Calu3 (cell line): ENCODE measurements around the gene FAM174C. TPM values are rescaled to one million over a fixed set of nuclear protein-coding genes. Genes with fewer than 3 reads are reported as not detected.

Experiments used
- BruUV-seq: library from RNA; stranded (reverse); fragments of 400-500 nt; replicated peaks from 2 replicates; lab custom pipeline; 2021; lab: Mats Ljungman, UMichigan
- CTCF ChIA-PET: fragments of 300-600 bp; sonication (Branson Sonifier 250); formaldehyde crosslinking; loops from one replicate; lab custom pipeline; 2022; ENCODE audit warnings: antibody characterized with exemption; lab: Charles Lee
- DNase-seq: peaks from one replicate; pipeline ENCODE4 v3.0.0; 2022
- H3K27ac Mint-ChIP-seq: one replicate; pipeline ENCODE4 v1.8.0; 2022; ENCODE audit warnings: mixed read lengths; ENCODE audit not compliant: unreplicated experiment
- H3K27me3 Mint-ChIP-seq: one replicate; pipeline ENCODE4 v1.8.0; 2022; ENCODE audit warnings: mixed read lengths; ENCODE audit not compliant: unreplicated experiment
- H3K36me3 Mint-ChIP-seq: one replicate; pipeline ENCODE4 v1.8.0; 2022; ENCODE audit warnings: mild to moderate bottlenecking, moderate library complexity, mixed read lengths; ENCODE audit not compliant: insufficient read depth, unreplicated experiment
- H3K4me1 Mint-ChIP-seq: one replicate; pipeline ENCODE4 v1.8.0; 2022; ENCODE audit warnings: mild to moderate bottlenecking, low read depth, mixed read lengths; ENCODE audit not compliant: unreplicated experiment
- H3K4me3 Mint-ChIP-seq: one replicate; pipeline ENCODE4 v1.8.0; 2022; ENCODE audit warnings: mild to moderate bottlenecking, low read depth, moderate library complexity, mixed read lengths; ENCODE audit not compliant: unreplicated experiment
- H3K9me3 Mint-ChIP-seq: one replicate; pipeline ENCODE4 v1.8.0; 2022; ENCODE audit warnings: low read depth, mixed read lengths; ENCODE audit not compliant: unreplicated experiment
- intact Hi-C: fragments of 100-400 bp; cut with micrococcal nuclease; formaldehyde crosslinking; loops from one replicate; pipeline ENCODE4 v1.10.0; 2022; ENCODE audit not compliant: unreplicated experiment
- total RNA-seq: library from RNA; stranded (reverse); gene quantifications from 2 replicates; pipeline ENCODE4 v1.2.3, GENCODE V29; 2022
- TF ChIP-seq, protein P1 (sequence below): fragments of 200-600 bp; IDR thresholded peaks from one replicate; pipeline ENCODE4 v1.8.0; 2022; ENCODE audit warnings: antibody characterized with exemption; ENCODE audit not compliant: unreplicated experiment

Gene FAM174C
- total RNA-seq, 1 experiment from 2014 or later, result 34.4 TPM

DNA sequence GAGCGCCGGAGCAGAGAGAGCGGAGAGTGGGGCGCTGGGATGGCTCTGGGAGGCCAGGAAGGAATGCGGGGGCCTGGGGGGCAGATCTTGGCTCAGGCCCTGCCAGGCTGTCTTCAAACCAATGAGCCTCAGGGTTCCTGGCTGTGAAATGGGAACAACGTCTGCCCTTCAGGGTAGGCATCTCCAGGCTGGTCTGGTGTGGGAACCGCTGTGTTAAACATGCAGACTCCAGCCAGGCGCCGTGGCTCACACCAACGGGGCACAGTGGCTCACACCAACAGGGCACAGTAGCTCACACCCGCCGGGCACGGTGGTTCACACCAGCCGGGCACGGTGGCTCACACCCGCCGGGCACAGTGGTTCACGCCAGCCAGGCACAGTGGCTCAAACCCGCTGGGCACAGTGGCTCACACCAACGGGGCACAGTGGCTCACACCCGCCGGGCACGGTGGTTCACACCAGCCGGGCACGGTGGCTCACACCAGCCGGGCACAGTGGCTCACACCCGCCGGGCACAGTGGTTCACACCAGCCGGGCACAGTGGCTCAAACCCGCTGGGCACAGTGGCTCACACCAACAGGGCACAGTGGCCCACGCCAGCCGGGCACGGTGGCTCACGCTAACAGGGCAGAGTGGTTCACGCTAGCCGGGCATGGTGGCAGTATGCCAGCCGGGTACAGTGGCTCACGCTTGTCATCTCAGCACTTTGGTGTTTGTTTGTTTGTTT lies 50.4 kb downstream of the FAM174C start:
- Mint-ChIP-seq H3K4me3 (no peak overlapping the region), H3K27ac (no peak overlapping the region), H3K36me3 (no peaks in the 10 kb centered on the region), H3K4me1 (no peaks in the 10 kb centered on the region), H3K9me3 (no peaks in the 10 kb centered on the region), H3K27me3 (peaks cover 42% of the 10 kb centered on the region)
- intact Hi-C loops, result no loop called here
- no TSS peak for BruUV-seq
- TF ChIP-seq, protein P1, sequence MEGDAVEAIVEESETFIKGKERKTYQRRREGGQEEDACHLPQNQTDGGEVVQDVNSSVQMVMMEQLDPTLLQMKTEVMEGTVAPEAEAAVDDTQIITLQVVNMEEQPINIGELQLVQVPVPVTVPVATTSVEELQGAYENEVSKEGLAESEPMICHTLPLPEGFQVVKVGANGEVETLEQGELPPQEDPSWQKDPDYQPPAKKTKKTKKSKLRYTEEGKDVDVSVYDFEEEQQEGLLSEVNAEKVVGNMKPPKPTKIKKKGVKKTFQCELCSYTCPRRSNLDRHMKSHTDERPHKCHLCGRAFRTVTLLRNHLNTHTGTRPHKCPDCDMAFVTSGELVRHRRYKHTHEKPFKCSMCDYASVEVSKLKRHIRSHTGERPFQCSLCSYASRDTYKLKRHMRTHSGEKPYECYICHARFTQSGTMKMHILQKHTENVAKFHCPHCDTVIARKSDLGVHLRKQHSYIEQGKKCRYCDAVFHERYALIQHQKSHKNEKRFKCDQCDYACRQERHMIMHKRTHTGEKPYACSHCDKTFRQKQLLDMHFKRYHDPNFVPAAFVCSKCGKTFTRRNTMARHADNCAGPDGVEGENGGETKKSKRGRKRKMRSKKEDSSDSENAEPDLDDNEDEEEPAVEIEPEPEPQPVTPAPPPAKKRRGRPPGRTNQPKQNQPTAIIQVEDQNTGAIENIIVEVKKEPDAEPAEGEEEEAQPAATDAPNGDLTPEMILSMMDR, result no peak
- DNase-seq, result no peak
- CTCF ChIA-PET, result interaction anchor here (1.1 kb wide), 1 partner anchor 8 kb away, joined by 4 read pairs; no protein-coding TSS in a partner anchor

GRCh38 chr19:1327125-1327524 lies 51.8 kb downstream of the FAM174C start:
- TF ChIP-seq, protein P1, result no peak
- CTCF ChIA-PET, result interaction anchor here (0.7 to 1.1 kb wide), 3 partner anchors 9 to 55 kb away, joined by 3 to 5 read pairs (median 4); no protein-coding TSS in a partner anchor
- intact Hi-C loops, result no loop called here

More at GRCh38 chr19:1327125-1327524, 51.8 kb downstream of the FAM174C start:
- H3K4me3 Mint-ChIP-seq, result no peak overlapping the region
- H3K9me3 Mint-ChIP-seq, result no peaks in the 10 kb centered on the region
- no peaks in the 10 kb centered on the region for H3K36me3 Mint-ChIP-seq
- no peak overlapping the region for H3K27ac Mint-ChIP-seq
- no peak for DNase-seq
- no TSS peak for BruUV-seq
- no peaks in the 10 kb centered on the region for H3K4me1 Mint-ChIP-seq
- H3K27me3 Mint-ChIP-seq, result peaks cover 38% of the 10 kb centered on the region

Other genes with a start within 250 kb of the FAM174C start
- 135 and 151 TPM in 2 replicates for gene CNN2, start 248.9 kb upstream of the FAM174C start, total RNA-seq
- 22.7 and 24.3 TPM in 2 replicates for gene ABCA7, start 235.4 kb upstream of the FAM174C start, total RNA-seq
- 10.4 and 12.0 TPM in 2 replicates for gene ARHGAP45, start 208.4 kb upstream of the FAM174C start, total RNA-seq
- gene POLR2E, start 180.2 kb upstream of the FAM174C start, total RNA-seq, result 141 and 144 TPM in 2 replicates
- gene GPX4, start 171.5 kb upstream of the FAM174C start, total RNA-seq, result 246 and 251 TPM in 2 replicates
- 84.9 and 97.8 TPM in 2 replicates for gene SBNO2, start 101.3 kb upstream of the FAM174C start, total RNA-seq
- gene STK11, start 69.8 kb upstream of the FAM174C start, total RNA-seq, result 55.8 and 58.3 TPM in 2 replicates
- gene CBARP, start 37.5 kb upstream of the FAM174C start, total RNA-seq, result 4.2 and 5.7 TPM in 2 replicates
- 86.6 and 91.8 TPM in 2 replicates for gene ATP5F1D, start 33.8 kb upstream of the FAM174C start, total RNA-seq
- 61.8 and 72.4 TPM in 2 replicates for gene MIDN, start 26.9 kb upstream of the FAM174C start, total RNA-seq
- gene CIRBP, start 6.2 kb upstream of the FAM174C start, total RNA-seq, result 102 and 112 TPM in 2 replicates
- gene EFNA2, start 10.3 kb downstream of the FAM174C start, total RNA-seq, result 0.90 and 0.95 TPM in 2 replicates
- 60.3 and 67.9 TPM in 2 replicates for gene NDUFS7, start 108.4 kb downstream of the FAM174C start, total RNA-seq
- gene GAMT, start 126.0 kb downstream of the FAM174C start, total RNA-seq, result 14.3 and 19.4 TPM in 2 replicates
- gene DAZAP1, start 132.1 kb downstream of the FAM174C start, total RNA-seq, result 148 and 151 TPM in 2 replicates
- 628 and 642 TPM in 2 replicates for gene RPS15, start 162.9 kb downstream of the FAM174C start, total RNA-seq
- gene APC2, start 174.6 kb downstream of the FAM174C start, total RNA-seq, result 0.12 and 0.44 TPM in 2 replicates
- 33.7 and 33.8 TPM in 2 replicates for gene C19orf25, start 203.7 kb downstream of the FAM174C start, total RNA-seq
- gene PCSK4, start 214.8 kb downstream of the FAM174C start, total RNA-seq, result 4.5 and 5.5 TPM in 2 replicates
- gene REEP6, start 215.7 kb downstream of the FAM174C start, total RNA-seq, result 13.9 and 16.2 TPM in 2 replicates
- gene ADAMTSL5, start 237.5 kb downstream of the FAM174C start, total RNA-seq, result 9.5 and 9.6 TPM in 2 replicates
- gene PLK5, start 248.5 kb downstream of the FAM174C start, total RNA-seq, result not detected in 2 replicates